ENCODE measurements around the gene SPATA6. TPM values are rescaled to one million over a fixed set of nuclear protein-coding genes. Genes with fewer than 3 reads are reported as not detected.
"Not testable (repeated sequence)": the region's sequence is repeated elsewhere in the genome, so short reads cannot be mapped to it uniquely, and the experiment has no call there.

Gene SPATA6
- total RNA-seq (2021; ENCODE audit: unreplicated experiment): 18.2 TPM
- polyA plus RNA-seq (2012; ENCODE audit: insufficient read length): 9.1 TPM
- percentile 70 among the genes with signal in this experiment for Bru-seq, nascent RNA
- BruChase-seq, experiment 1, labeled RNA remaining after a 2-hour chase: percentile 71 among the genes with signal in this experiment
- percentile 60 among the genes with signal in this experiment for BruChase-seq, experiment 2, labeled RNA remaining after a 6-hour chase
- long read RNA-seq, full-length matches to known transcripts: 4 of 15 reads
- long read RNA-seq, partial matches to known transcripts: 0 of 15 reads
- long read RNA-seq, other reads (novel, unspliced or antisense): 11 of 15 reads

GRCh38 chr1:48471691-48472576 is at the start of gene SPATA6:
TSS of gene SPATA6 (minus strand) at chr1:48472204. CDS start at chr1:48472008, 196 bp downstream.
- Histone ChIP-seq H3K36me3 (ENCODE audit: control insufficient read depth, insufficient read depth, low read length) (no peaks in the 10 kb centered on the region; the same call in 1 of the 2 replicates), H3K4me1 (ENCODE audit: control insufficient read depth, insufficient read depth, low read length) (peaks cover 13% of the 10 kb centered on the region), H3K27ac (ENCODE audit: low read length) (peak within 1 kb of the TSS; percentile 93), H3K4me3 (ENCODE audit: low read depth in 2 of 2, low read length in 2 of 2) (peak within 1 kb of the TSS; percentile 82 to 88), H3K9me3 (ENCODE audit: control insufficient read depth, insufficient read depth, low read depth, low read length) (no peaks in the 10 kb centered on the region), H3K27me3 (ENCODE audit: control insufficient read depth, insufficient read depth, low read length) (no peaks in the 10 kb centered on the region)
- POLR2A ChIA-PET: interaction anchor here (0.6 to 1.0 kb wide), 6 partner anchors 9 to 820 kb away, joined by 3 to 16 read pairs (median 4); no protein-coding TSS in a partner anchor
- ATAC-seq (peak; percentile 94), DNase-seq (ENCODE audit: low read depth, low spot score) (peak; percentile 78)
- in situ Hi-C loops (cut with HindIII; ENCODE audit: low pct_unique_long_range_greater_than_20kb, low sequenced_read_pairs): no loop called here
- TF ChIP-seq, protein P1, sequence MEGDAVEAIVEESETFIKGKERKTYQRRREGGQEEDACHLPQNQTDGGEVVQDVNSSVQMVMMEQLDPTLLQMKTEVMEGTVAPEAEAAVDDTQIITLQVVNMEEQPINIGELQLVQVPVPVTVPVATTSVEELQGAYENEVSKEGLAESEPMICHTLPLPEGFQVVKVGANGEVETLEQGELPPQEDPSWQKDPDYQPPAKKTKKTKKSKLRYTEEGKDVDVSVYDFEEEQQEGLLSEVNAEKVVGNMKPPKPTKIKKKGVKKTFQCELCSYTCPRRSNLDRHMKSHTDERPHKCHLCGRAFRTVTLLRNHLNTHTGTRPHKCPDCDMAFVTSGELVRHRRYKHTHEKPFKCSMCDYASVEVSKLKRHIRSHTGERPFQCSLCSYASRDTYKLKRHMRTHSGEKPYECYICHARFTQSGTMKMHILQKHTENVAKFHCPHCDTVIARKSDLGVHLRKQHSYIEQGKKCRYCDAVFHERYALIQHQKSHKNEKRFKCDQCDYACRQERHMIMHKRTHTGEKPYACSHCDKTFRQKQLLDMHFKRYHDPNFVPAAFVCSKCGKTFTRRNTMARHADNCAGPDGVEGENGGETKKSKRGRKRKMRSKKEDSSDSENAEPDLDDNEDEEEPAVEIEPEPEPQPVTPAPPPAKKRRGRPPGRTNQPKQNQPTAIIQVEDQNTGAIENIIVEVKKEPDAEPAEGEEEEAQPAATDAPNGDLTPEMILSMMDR (IDR thresholded peaks at IDR 0.05): peak; percentile 14
- TF ChIP-seq SIN3A (IDR thresholded peaks at IDR 0.05; ENCODE audit: borderline replicate concordance, insufficient read depth, low read depth, low read length): 0 out of 2 replicates have a peak, but pooled peaks have one; percentile 20
- peak; percentile 55 for TF ChIP-seq POLR2AphosphoS5 (IDR thresholded peaks at IDR 0.05; ENCODE audit: low read depth, low read length)
- TF ChIP-seq TCF7L2 (IDR thresholded peaks at IDR 0.05; ENCODE audit: low read depth, low read length): no peak
- TF ChIP-seq, protein P2, sequence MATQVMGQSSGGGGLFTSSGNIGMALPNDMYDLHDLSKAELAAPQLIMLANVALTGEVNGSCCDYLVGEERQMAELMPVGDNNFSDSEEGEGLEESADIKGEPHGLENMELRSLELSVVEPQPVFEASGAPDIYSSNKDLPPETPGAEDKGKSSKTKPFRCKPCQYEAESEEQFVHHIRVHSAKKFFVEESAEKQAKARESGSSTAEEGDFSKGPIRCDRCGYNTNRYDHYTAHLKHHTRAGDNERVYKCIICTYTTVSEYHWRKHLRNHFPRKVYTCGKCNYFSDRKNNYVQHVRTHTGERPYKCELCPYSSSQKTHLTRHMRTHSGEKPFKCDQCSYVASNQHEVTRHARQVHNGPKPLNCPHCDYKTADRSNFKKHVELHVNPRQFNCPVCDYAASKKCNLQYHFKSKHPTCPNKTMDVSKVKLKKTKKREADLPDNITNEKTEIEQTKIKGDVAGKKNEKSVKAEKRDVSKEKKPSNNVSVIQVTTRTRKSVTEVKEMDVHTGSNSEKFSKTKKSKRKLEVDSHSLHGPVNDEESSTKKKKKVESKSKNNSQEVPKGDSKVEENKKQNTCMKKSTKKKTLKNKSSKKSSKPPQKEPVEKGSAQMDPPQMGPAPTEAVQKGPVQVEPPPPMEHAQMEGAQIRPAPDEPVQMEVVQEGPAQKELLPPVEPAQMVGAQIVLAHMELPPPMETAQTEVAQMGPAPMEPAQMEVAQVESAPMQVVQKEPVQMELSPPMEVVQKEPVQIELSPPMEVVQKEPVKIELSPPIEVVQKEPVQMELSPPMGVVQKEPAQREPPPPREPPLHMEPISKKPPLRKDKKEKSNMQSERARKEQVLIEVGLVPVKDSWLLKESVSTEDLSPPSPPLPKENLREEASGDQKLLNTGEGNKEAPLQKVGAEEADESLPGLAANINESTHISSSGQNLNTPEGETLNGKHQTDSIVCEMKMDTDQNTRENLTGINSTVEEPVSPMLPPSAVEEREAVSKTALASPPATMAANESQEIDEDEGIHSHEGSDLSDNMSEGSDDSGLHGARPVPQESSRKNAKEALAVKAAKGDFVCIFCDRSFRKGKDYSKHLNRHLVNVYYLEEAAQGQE (IDR thresholded peaks at IDR 0.05; ENCODE audit: insufficient read depth in 1 of 2, low read depth in 2 of 2, low read length in 1 of 2): no peak
- CTCF ChIA-PET: interaction anchor here (0.6 to 2.3 kb wide), 3 partner anchors 27 to 73 kb away, joined by 4 to 18 read pairs (median 5); no protein-coding TSS in a partner anchor
- intact Hi-C loops (cut with micrococcal nuclease; ENCODE audit: unreplicated experiment): no loop called here
- BruUV-seq (replicated peaks): no TSS peak

DNA sequence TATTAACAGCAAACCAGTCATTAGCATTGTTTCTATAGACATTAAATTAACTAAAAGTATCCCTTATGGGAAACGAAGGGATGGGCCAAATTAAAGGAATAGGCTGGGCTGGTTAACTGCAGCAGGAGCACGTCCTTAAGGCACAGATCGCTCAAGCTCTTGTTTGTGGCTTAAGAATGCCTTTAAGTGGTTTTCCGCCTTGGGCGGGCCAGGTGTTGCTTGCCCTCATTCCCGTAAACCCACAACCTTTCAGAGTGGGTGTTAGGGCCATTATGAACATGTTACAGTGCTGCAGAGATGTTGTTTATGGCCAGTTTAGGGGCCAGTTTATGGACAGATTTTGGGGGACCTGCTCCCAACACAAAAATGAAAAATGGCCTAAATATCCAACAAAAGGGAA is 47.9 kb upstream of the SPATA6 start:
- POLR2A ChIA-PET: interaction anchor here (0.6 kb wide), 1 partner anchor 1653 kb away, joined by 3 read pairs; no protein-coding TSS in a partner anchor
- CTCF ChIA-PET; H3K4me3 ChIP-seq (ENCODE audit: low read depth in 2 of 2, low read length in 2 of 2); BruUV-seq (replicated peaks); H3K27ac ChIP-seq (ENCODE audit: low read length); DNase-seq (ENCODE audit: low read depth, low spot score); H3K36me3 ChIP-seq (ENCODE audit: control insufficient read depth, insufficient read depth, low read length); intact Hi-C loops (cut with micrococcal nuclease; ENCODE audit: unreplicated experiment); H3K9me3 ChIP-seq (ENCODE audit: control insufficient read depth, insufficient read depth, low read depth, low read length); H3K4me1 ChIP-seq (ENCODE audit: control insufficient read depth, insufficient read depth, low read length); in situ Hi-C loops (cut with HindIII; ENCODE audit: low pct_unique_long_range_greater_than_20kb, low sequenced_read_pairs); H3K27me3 ChIP-seq (ENCODE audit: control insufficient read depth, insufficient read depth, low read length); ATAC-seq: not testable (repeated sequence)

Data from Panc1 (cell line).